ENCODE results near the gene INSYN2B. TPM values are rescaled to one million over a fixed set of nuclear protein-coding genes. Genes with fewer than 3 reads are reported as not detected.

INSYN2B gene
- total and polyA plus RNA-seq, 12 donors: 0.08 to 0.94 (median 0.62) TPM; not detected in 2

DNA sequence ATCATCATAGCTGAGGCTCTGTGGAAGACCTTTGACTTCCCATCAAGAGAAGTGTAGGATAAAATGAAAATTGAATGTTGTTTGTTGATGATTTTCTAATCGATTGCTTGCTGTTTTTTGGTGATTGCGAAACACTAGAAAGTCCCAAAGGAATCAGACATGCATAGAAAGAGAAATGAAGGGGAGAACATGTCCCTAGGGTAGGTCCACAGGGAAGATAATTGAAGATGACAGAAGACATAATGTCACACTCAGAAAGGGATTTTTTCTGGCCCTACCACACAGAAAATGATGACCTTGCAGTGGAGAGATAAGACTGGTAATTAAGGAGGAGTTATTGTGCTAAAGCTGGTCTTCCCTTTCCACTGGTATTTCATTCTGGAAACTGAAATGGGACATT lies 62.8 kb downstream of the INSYN2B start:
- Histone ChIP-seq H3K36me3 (replicated peaks in 1 of 2) (no peaks in the 10 kb centered on the region), H3K27ac (no peak overlapping the region), H3K27me3 (no peaks in the 10 kb centered on the region), H3K4me3 (no peak overlapping the region), H3K9me3 (replicated peaks in 1 of 3) (no peaks in the 10 kb centered on the region), H3K4me1 (replicated peaks in 1 of 2) (peaks cover 0 to 4% of the 10 kb centered on the region in 2 donors)
- intact Hi-C loops (cut with DNase I): no loop called here
- 65 to 85% (median 79%) methylated on average over 2 of the region's 2 CpGs for WGBS, 4 donors
- DNase-seq: no peak
- TF ChIP-seq, protein P1, sequence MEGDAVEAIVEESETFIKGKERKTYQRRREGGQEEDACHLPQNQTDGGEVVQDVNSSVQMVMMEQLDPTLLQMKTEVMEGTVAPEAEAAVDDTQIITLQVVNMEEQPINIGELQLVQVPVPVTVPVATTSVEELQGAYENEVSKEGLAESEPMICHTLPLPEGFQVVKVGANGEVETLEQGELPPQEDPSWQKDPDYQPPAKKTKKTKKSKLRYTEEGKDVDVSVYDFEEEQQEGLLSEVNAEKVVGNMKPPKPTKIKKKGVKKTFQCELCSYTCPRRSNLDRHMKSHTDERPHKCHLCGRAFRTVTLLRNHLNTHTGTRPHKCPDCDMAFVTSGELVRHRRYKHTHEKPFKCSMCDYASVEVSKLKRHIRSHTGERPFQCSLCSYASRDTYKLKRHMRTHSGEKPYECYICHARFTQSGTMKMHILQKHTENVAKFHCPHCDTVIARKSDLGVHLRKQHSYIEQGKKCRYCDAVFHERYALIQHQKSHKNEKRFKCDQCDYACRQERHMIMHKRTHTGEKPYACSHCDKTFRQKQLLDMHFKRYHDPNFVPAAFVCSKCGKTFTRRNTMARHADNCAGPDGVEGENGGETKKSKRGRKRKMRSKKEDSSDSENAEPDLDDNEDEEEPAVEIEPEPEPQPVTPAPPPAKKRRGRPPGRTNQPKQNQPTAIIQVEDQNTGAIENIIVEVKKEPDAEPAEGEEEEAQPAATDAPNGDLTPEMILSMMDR (IDR thresholded peaks at IDR 0.05): no peak
- no peak for TF ChIP-seq POLR2A (IDR thresholded peaks at IDR 0.05)

DNA sequence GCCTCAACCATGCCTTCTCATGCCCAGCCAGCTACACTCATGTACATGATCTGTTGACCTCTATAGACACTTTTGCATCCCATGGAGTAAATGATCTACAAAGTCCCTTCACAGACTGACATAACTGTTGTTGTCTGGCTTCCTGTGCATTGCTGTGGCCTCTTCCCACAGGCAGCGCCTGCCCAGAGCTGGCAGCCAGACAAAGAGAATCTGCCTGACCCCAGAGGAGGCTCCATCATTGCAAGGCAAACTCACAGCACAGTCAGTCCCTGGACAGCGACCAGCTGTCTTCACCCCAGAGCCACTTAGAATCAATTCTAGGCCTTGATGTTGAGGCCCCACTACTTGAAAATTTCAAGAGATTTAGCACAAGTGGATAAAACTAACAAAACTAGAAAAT lies 65.5 kb downstream of the INSYN2B start:
- no peaks in the 10 kb centered on the region for H3K27me3 ChIP-seq
- intact Hi-C loops (cut with DNase I): no loop called here
- H3K4me3 ChIP-seq: no peak overlapping the region
- 43 to 87% (median 65%) methylated on average over 2 of the region's 2 CpGs for WGBS, 4 donors
- DNase-seq: peak in 6 of 7 donors; percentile 22 to 62 (median 32)
- H3K36me3 ChIP-seq (replicated peaks in 1 of 2): no peaks in the 10 kb centered on the region
- peaks cover 0 to 4% of the 10 kb centered on the region in 2 donors for H3K4me1 ChIP-seq (replicated peaks in 1 of 2)
- H3K9me3 ChIP-seq (replicated peaks in 1 of 3): no peaks in the 10 kb centered on the region
- no peak overlapping the region for H3K27ac ChIP-seq
- TF ChIP-seq, protein P1 (IDR thresholded peaks at IDR 0.05): no peak
- TF ChIP-seq POLR2A (IDR thresholded peaks at IDR 0.05): no peak

DNA sequence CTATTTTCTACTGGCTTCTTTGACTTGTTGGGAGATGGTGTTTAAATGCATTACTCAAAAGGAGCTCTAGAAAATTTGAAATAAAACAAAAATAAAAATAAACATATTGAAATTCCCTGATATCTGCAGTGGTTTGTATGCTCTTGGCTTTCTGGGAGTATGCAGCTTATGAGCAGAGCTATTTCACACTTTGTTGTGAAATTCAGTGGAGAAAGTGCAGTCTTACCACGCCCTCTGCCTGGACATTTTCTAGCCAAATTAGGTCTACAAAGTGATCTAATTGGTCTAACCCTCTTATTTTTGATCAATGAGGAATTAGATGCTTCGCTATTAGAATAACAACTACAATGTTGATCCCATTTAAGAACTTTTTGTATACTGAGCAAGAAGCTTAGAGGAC lies 66.8 kb downstream of the INSYN2B start:
- WGBS, 4 donors: 88 to 97% (median 91%) methylated on average over 2 of the region's 2 CpGs
- intact Hi-C loops (cut with DNase I): no loop called here
- no peak overlapping the region for H3K4me3 ChIP-seq
- TF ChIP-seq, protein P1 (IDR thresholded peaks at IDR 0.05): no peak
- TF ChIP-seq POLR2A (IDR thresholded peaks at IDR 0.05): no peak
- H3K4me1 ChIP-seq (replicated peaks in 1 of 2): peaks cover 0 to 4% of the 10 kb centered on the region in 2 donors
- no peaks in the 10 kb centered on the region for H3K27me3 ChIP-seq
- no peak overlapping the region for H3K27ac ChIP-seq
- H3K9me3 ChIP-seq (replicated peaks in 1 of 3): no peaks in the 10 kb centered on the region
- DNase-seq: no peak
- H3K36me3 ChIP-seq (replicated peaks in 1 of 2): no peaks in the 10 kb centered on the region

DNA sequence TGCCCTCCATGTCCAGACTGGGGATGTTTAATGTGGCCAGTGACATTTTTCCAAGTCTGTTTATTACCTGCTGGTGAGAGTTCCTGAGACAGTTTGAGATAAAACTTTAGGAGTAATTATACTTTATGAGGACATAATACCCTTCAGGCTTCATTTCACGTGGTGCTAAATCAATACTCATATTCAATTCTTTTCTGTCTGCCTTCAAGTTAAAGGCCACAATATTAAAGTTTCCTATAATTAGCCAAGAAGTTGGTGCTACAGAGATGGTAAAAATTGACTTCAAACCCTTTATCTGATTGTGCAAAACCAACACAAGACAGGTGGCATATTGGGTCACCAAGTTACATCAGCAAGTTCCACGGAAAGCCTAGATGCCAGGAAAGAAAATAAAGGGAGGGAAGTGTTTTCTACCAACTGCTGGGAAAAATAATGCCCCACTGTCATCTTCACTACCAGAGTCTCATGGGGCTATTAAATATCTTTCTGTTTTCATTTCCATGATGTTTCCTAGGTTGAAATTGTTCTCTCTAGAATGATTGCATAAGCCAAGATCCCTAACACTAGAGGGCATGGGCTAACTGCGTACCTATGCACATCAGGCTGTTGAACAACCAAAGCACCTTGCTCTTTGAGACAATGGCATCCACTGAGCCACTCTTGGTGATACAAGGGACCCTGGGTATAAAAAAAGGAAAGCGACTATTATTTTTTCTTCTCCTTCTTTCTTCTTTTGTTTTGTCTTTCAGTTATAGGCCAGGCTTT lies 68.7 kb downstream of the INSYN2B start:
- no peaks in the 10 kb centered on the region for H3K4me1 ChIP-seq (replicated peaks in 1 of 2)
- H3K27ac ChIP-seq: no peak overlapping the region
- no peak overlapping the region for H3K4me3 ChIP-seq
- H3K27me3 ChIP-seq: no peaks in the 10 kb centered on the region
- H3K9me3 ChIP-seq (replicated peaks in 1 of 3): no peaks in the 10 kb centered on the region
- WGBS, 4 donors: 79 to 88% (median 85%) methylated on average over 4 of the region's 4 CpGs
- no peaks in the 10 kb centered on the region for H3K36me3 ChIP-seq (replicated peaks in 1 of 2)
- TF ChIP-seq, protein P1 (IDR thresholded peaks at IDR 0.05): no peak
- no peak for TF ChIP-seq POLR2A (IDR thresholded peaks at IDR 0.05)
- intact Hi-C loops (cut with DNase I): no loop called here
- DNase-seq: no peak

Measured in adrenal gland (tissue), 12 donors.